KOPT-K1 (cell line): ENCODE results near the gene PCNX4.

Experiments used
- H3K27ac ChIP-seq: fragments of 200-600 bp; sonication (generic); 2 replicates; pipeline ENCODE4 v1.5.1; 2016; ENCODE audit warnings: antibody characterized with exemption, mild to moderate bottlenecking, low read depth, low read length; ENCODE audit not compliant: poor library complexity, severe bottlenecking
- H3K36me3 ChIP-seq: fragments of 200-600 bp; sonication (generic); 2 replicates; pipeline ENCODE4 v1.5.1; 2017; ENCODE audit warnings: antibody characterized with exemption, mild to moderate bottlenecking, low read length, moderate library complexity; ENCODE audit not compliant: insufficient read depth
- H3K9me3 ChIP-seq: fragments of 200-600 bp; sonication (generic); 2 replicates; pipeline ENCODE4 v1.5.1; 2017; ENCODE audit warnings: antibody characterized with exemption, low read length, mild to moderate bottlenecking; ENCODE audit not compliant: insufficient read depth, poor library complexity, severe bottlenecking

The PCNX4 gene

GRCh38 chr14:60199321-60199720, 107.6 kb downstream of the PCNX4 start:
- Histone ChIP-seq H3K36me3 (no peaks in the 10 kb centered on the region), H3K27ac (no peak overlapping the region), H3K9me3 (peaks cover 18% of the 10 kb centered on the region)

DNA sequence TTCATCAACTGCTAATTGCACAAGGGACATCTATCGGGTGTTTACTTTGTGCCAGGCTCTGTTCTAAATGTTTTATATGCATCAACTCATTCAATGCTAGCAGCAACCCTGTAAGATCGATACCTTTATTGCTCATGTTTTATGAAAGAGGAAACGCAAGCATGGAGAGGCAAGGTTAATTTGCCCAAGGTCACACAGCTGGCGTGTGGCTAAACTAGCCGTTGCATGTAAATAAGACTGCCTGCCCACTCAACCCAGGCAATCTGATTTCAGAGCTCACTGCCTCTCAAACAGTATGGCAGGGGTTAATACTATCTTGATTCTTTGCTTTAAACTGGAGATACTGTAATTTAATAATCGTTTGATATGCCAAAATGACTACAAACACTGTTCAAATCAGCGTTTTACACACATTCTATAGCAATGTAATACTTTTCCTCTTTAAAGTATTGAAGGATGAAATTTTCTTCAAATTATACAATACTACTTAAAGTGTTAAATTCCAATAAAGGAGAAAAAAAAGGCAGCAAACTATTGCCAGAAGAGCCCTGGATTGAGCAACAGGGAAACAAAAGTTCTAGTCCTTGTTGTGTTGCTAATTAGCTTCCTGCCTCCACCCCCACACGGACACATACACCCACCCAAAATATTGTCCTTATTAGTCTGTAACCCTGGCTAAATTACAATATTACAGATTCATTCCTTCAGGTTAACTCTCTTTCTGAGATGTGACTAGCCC, 112.5 kb downstream of the PCNX4 start:
- Histone ChIP-seq H3K9me3 (peaks cover 6% of the 10 kb centered on the region), H3K27ac (no peak overlapping the region), H3K36me3 (no peaks in the 10 kb centered on the region)

DNA sequence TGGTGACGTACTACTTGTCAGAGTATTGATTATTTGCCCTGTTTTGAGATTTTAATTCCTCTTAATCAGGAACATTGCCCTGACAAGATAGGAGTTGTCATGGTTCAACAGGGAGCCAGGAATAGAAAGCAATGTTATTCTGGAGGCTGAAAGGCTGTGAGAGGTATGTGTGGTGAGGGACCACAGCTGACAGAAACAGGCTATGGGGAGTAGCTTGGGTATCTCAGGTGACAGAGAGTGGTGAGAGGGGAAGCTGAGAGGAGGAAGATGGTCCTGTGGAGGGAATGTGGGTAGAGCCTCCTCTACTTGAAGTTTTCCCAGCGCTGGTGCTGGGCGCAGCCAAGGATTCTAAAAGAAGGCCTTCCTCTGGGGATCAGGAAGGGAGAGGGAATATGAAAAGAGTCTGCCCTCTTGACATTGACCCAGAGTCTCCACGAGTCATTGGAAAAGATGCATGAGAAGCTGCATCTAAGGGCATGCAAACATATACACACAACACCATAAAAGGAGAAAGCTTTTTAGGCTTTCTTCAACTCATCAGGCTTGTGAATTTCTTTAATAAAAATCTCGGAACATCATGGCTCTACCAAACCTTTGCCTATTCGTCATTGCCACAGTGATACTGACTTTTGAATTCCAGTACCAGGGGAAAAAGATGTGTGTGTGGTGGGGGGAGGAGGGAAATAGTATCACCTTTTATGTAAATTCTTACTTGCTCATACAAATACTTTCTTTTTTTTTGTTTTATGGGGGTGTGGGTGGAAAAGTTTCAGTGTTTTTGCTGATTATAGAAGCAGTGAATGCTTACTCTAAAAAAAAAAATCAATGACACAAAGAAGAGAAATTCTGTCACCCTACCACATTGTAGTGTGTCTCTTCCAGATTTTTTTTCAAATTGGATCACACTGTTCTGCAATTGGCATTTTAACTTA, 113.4 kb downstream of the PCNX4 start:
- Histone ChIP-seq H3K27ac (no peak overlapping the region), H3K9me3 (no peaks in the 10 kb centered on the region), H3K36me3 (no peaks in the 10 kb centered on the region)

DNA sequence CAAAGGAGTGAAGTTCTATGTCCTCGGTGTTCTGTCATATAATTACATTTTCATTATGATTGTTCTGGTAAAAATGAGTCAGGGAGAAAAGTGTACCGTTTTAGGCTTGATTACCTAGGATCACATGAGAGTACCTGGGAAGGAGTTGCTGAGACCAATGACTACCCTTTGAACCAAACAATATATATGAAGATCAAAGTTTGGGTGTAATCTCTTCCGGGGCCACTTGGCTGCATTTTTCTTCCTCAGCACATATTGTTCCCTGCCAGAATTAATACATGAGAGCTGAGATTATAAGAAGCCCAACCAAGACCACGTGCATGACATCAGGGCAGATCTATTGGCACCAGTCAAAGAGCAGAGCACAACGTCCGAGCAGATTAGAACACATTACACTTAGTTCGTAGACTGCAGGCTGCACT, 114.5 kb downstream of the PCNX4 start:
- no peaks in the 10 kb centered on the region for H3K36me3 ChIP-seq
- H3K27ac ChIP-seq: no peak overlapping the region
- no peaks in the 10 kb centered on the region for H3K9me3 ChIP-seq

GRCh38 chr14:60206837-60207533, 115.3 kb downstream of the PCNX4 start:
- H3K9me3 ChIP-seq: no peaks in the 10 kb centered on the region
- no peak overlapping the region for H3K27ac ChIP-seq
- no peaks in the 10 kb centered on the region for H3K36me3 ChIP-seq

DNA sequence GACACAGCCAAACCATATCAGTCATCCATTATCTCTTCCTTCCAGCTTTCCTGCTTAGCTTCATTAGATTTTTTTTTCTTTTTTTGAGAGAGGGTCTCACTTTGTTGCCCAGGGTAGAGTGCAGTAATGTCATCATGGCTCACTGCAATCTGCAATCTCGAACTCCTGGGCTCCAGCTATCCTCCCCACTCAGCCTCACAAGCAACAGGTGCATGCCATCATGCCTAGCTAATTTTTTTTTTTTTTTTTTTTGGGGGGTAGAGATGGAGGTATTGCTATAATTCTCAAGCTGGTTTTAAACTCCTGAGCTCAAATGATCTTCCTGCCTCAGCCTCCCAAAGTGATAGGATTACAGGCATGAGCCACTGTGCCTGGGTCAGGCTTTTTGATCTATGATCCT, 119.0 kb downstream of the PCNX4 start:
- H3K27ac ChIP-seq: no peak overlapping the region
- H3K36me3 ChIP-seq: no peaks in the 10 kb centered on the region
- H3K9me3 ChIP-seq: no peaks in the 10 kb centered on the region

GRCh38 chr14:60211153-60211552, 119.4 kb downstream of the PCNX4 start:
- Histone ChIP-seq H3K36me3 (no peaks in the 10 kb centered on the region), H3K27ac (no peak overlapping the region), H3K9me3 (no peaks in the 10 kb centered on the region)

DNA sequence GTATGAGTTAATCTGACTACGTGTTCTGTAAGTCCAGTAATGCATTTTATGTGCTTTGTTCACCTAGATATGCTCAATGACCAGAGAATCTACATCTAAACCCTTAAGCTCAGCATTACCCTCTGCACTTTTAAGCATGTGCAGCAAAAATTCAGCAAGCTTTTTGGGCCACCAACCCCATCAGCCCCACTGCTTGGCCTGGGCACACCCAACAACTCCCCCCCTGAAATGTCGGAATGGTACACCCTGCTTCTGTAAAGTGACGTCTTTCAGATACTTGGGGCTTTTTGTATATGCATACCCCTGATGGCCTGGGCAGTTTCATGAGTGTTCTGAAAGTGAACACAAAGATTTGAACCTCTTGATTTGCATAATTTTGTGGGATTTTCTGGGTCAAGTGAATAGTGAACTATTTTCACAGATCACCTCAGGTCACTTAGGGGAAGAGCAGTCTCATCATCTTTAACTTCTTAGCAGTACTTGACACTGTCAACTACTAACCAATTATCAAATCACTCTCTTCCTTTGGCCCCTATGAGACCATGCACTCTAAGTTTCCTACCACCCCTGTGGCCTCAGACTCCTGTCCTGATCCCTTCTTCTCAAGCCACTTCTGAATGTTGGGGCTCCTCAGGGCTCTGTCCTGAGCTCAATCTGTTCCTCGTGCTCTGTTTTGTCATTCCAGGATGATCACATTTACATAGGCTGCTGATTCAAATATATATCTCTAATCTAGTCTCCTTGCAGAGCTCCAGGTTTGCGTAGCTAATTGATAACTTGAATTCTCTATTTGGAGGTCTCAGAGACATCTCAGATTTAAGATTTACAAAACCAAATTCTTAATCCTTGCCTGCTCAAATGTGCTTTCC, 121.0 kb downstream of the PCNX4 start:
- Histone ChIP-seq H3K9me3 (no peaks in the 10 kb centered on the region), H3K36me3 (no peaks in the 10 kb centered on the region), H3K27ac (no peak overlapping the region)

- no peaks in the 10 kb centered on the region for H3K9me3 ChIP-seq
- no peaks in the 10 kb centered on the region for H3K36me3 ChIP-seq
- no peak overlapping the region for H3K27ac ChIP-seq
Observed at GRCh38 chr14:60214003-60214402, 122.3 kb downstream of the PCNX4 start.

DNA sequence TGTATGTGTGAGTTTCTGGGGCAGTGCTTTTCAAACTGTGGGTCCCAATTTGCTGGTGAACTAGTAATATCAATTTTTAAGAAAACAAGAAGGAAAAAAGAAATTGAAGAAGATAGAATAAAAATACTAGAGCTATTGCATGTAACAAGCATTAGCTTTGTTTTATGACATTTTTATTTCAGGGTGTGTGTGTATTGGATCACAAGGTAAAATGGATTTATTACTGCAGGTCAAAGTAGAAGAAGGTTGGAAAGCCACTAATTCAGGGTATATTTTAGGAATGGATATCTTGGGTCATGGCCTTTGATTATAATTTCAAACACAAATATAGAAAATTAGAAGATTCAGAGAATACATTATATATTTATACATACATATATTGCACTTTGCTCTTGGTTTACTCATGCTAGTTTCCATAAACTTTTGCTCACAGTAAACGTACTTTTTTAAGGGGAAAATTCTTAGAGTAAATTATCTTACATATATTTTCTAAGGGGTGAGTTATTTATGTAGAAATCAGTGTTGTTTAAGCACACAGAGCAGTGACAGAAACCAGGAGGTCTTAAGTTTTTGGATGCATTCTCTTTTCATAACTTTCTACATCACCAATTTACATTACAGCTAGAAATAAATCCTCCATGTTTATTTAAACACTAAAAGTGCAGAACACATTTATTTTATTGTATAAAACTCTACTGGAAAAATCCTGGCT, 122.8 kb downstream of the PCNX4 start:
- no peaks in the 10 kb centered on the region for H3K9me3 ChIP-seq
- H3K36me3 ChIP-seq: no peaks in the 10 kb centered on the region
- H3K27ac ChIP-seq: no peak overlapping the region

GRCh38 chr14:60215127-60215444, 123.4 kb downstream of the PCNX4 start:
- H3K9me3 ChIP-seq: no peaks in the 10 kb centered on the region
- H3K36me3 ChIP-seq: no peaks in the 10 kb centered on the region
- no peak overlapping the region for H3K27ac ChIP-seq

GRCh38 chr14:60215520-60216420, 124.0 kb downstream of the PCNX4 start:
- Histone ChIP-seq H3K27ac (no peak overlapping the region), H3K9me3 (no peaks in the 10 kb centered on the region)

DNA sequence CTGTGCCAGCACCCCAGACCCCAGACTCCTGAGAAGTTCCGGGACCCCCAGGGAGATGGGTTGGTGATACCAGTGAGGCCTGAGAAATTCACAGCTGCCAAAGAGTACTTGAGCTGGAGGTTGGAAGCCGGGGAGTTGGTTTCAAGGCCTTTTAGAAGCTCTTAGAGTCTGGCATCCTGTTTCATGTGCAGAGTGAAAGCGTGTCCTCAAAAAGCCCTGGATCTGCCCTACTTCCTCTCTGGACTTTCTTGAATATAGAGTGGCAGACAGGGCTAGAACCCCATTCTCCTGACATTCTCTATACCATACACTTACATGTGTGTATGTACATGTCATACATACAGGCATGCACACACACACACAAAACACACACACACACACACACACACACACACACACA, 126.0 kb downstream of the PCNX4 start:
- Histone ChIP-seq H3K36me3 (no peaks in the 10 kb centered on the region), H3K9me3 (no peaks in the 10 kb centered on the region), H3K27ac (no peak overlapping the region)

More at GRCh38 chr14:60215520-60216420, 124.0 kb downstream of the PCNX4 start:
- no peaks in the 10 kb centered on the region for H3K36me3 ChIP-seq
